Suprapubic skin (tissue), 4 donors: ENCODE data around the gene NDUFAF2. TPM values are rescaled to one million over a fixed set of nuclear protein-coding genes. Genes with fewer than 3 reads are reported as not detected.
"Not testable (repeated sequence)": the region's sequence is repeated elsewhere in the genome, so short reads cannot be mapped to it uniquely, and the experiment has no call there.

Source experiments
- DNase-seq, 2 donors: peaks; one replicate each; pipeline ENCODE4 v3.0.0-alpha.2; 2019; ENCODE audit warnings: low spot score in 2 of 2
- H3K27ac ChIP-seq: fragments of 200-600 bp; sonication (generic); one replicate; pipeline ENCODE4 v1.5.1; 2019
- H3K27me3 ChIP-seq: fragments of 200-600 bp; sonication (generic); one replicate; pipeline ENCODE4 v1.5.1; 2019
- H3K36me3 ChIP-seq: fragments of 200-600 bp; sonication (generic); one replicate; pipeline ENCODE4 v1.5.1; 2019
- H3K4me1 ChIP-seq: fragments of 200-600 bp; sonication (generic); one replicate; pipeline ENCODE4 v1.5.1; 2019
- H3K4me3 ChIP-seq: fragments of 200-600 bp; sonication (generic); one replicate; pipeline ENCODE4 v1.5.1; 2019; ENCODE audit warnings: mild to moderate bottlenecking
- H3K9me3 ChIP-seq: fragments of 200-600 bp; sonication (generic); one replicate; pipeline ENCODE4 v1.5.1; 2019
- CTCF ChIP-seq, 2 donors: fragments of 200-600 bp in 1 of 2; fragments of 450-650 bp in 1 of 2; sonication (generic) in 1 of 2; IDR thresholded peaks; one replicate each; pipeline ENCODE4 v1.5.1; 2016 to 2019; ENCODE audit warnings: antibody characterized with exemption in 2 of 2, mild to moderate bottlenecking in 1 of 2, moderate library complexity in 1 of 2
- EP300 ChIP-seq: sonication (generic); formaldehyde crosslinking; IDR thresholded peaks from one replicate; pipeline ENCODE4 v1.6.1; 2017; ENCODE audit warnings: antibody characterized with exemption
- POLR2A ChIP-seq, 2 donors: fragments of 450-650 bp; IDR thresholded peaks; one replicate each; pipeline ENCODE4 v1.6.1; 2017; ENCODE audit warnings: antibody characterized with exemption in 2 of 2, mild to moderate bottlenecking in 2 of 2, moderate library complexity in 2 of 2
- POLR2AphosphoS5 ChIP-seq, 3 donors: sonication (generic); formaldehyde crosslinking; IDR thresholded peaks; one replicate each; pipeline ENCODE4 v1.6.1; 2017; ENCODE audit warnings: antibody characterized with exemption in 3 of 3
- WGBS: methylation state at CpG from one replicate; pipeline ENCODE4 v1.1.5; 2018; 5-methylcytosine and 5-hydroxymethylcytosine counted together
- total RNA-seq, 4 donors: library from RNA; depleted of rRNA; stranded (reverse); fragments of >200 nt; gene quantifications; one replicate each; pipeline ENCODE4 v1.1.0, GENCODE V29; 2016

The NDUFAF2 gene
- total RNA-seq, 4 donors from 2014 or later, result 15.6 to 20.4 (median 17.5) TPM

- H3K27ac ChIP-seq, result no peak overlapping the region
- TF ChIP-seq CTCF (IDR thresholded peaks at IDR 0.05), result no peak
- TF ChIP-seq POLR2AphosphoS5 (IDR thresholded peaks at IDR 0.05), result no peak
- TF ChIP-seq POLR2A (IDR thresholded peaks at IDR 0.05), result no peak
- no peak for TF ChIP-seq EP300
- H3K36me3 ChIP-seq, result no peaks in the 10 kb centered on the region
- H3K27me3 ChIP-seq, result no peaks in the 10 kb centered on the region
- DNase-seq, result no peak
- no peak overlapping the region for H3K4me3 ChIP-seq
- H3K4me1 ChIP-seq, result no peaks in the 10 kb centered on the region
- no peaks in the 10 kb centered on the region for H3K9me3 ChIP-seq
- 72% methylated on average over 2 of the region's 2 CpGs for WGBS
Measured at GRCh38 chr5:61026004-61026403, 81.0 kb downstream of the NDUFAF2 start.

DNA sequence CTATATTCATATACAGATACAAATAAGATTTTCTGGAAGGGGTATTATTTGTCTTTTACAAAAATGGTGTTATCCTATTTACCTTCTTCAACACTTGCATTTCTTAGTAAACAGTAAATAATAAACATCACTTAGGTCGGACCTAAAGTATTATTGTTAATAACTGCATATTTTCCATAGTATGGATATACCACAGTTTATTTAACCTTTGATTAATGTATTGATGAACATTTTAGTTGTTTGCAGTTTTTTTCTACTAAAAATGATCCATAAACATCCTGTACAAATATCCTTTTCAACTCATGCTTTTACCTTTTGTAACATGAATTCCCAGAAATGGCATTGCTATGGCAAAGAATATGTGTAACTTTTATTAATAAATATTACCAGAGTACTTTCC is 83.4 kb downstream of the NDUFAF2 start:
- Histone ChIP-seq H3K36me3 (no peaks in the 10 kb centered on the region), H3K27ac (no peak overlapping the region), H3K27me3 (no peaks in the 10 kb centered on the region), H3K9me3 (no peaks in the 10 kb centered on the region), H3K4me3 (no peak overlapping the region), H3K4me1 (no peaks in the 10 kb centered on the region)
- 88% methylated on average over 1 of the region's 1 CpG for WGBS
- no peak for TF ChIP-seq EP300
- TF ChIP-seq POLR2A (IDR thresholded peaks at IDR 0.05), result no peak
- TF ChIP-seq CTCF (IDR thresholded peaks at IDR 0.05), result no peak
- TF ChIP-seq POLR2AphosphoS5 (IDR thresholded peaks at IDR 0.05), result no peak
- DNase-seq, result no peak

GRCh38 chr5:61029456-61030162 is 84.6 kb downstream of the NDUFAF2 start:
- Histone ChIP-seq H3K9me3 (no peaks in the 10 kb centered on the region), H3K4me1 (no peaks in the 10 kb centered on the region), H3K27ac (no peak overlapping the region), H3K4me3 (no peak overlapping the region), H3K36me3 (no peaks in the 10 kb centered on the region), H3K27me3 (no peaks in the 10 kb centered on the region)
- WGBS, result 82% methylated on average over 6 of the region's 6 CpGs
- no peak for DNase-seq
- TF ChIP-seq CTCF (IDR thresholded peaks at IDR 0.05) (no peak), EP300 (no peak), POLR2A (IDR thresholded peaks at IDR 0.05) (no peak), POLR2AphosphoS5 (IDR thresholded peaks at IDR 0.05) (no peak)

- H3K27me3 ChIP-seq, result no peaks in the 10 kb centered on the region
- H3K27ac ChIP-seq, result no peak overlapping the region
- DNase-seq, result no peak
- no peak for TF ChIP-seq POLR2A (IDR thresholded peaks at IDR 0.05)
- TF ChIP-seq POLR2AphosphoS5 (IDR thresholded peaks at IDR 0.05), result no peak
- TF ChIP-seq CTCF (IDR thresholded peaks at IDR 0.05), result no peak
- TF ChIP-seq EP300, result no peak
- no peaks in the 10 kb centered on the region for H3K36me3 ChIP-seq
- no peaks in the 10 kb centered on the region for H3K9me3 ChIP-seq
- no peak overlapping the region for H3K4me3 ChIP-seq
- H3K4me1 ChIP-seq, result no peaks in the 10 kb centered on the region
Measured at GRCh38 chr5:61030163-61030482, 85.1 kb downstream of the NDUFAF2 start.

- H3K4me1 ChIP-seq, DNase-seq, H3K9me3 ChIP-seq, H3K36me3 ChIP-seq, H3K27ac ChIP-seq, H3K4me3 ChIP-seq, H3K27me3 ChIP-seq: not testable (repeated sequence)
- 86% methylated on average over 1 of the region's 1 CpG for WGBS
Measured at GRCh38 chr5:61031301-61031700, 86.3 kb downstream of the NDUFAF2 start.

- TF ChIP-seq POLR2AphosphoS5 (IDR thresholded peaks at IDR 0.05), result no peak
- no peak for TF ChIP-seq POLR2A (IDR thresholded peaks at IDR 0.05)
- no peak for TF ChIP-seq CTCF (IDR thresholded peaks at IDR 0.05)
- TF ChIP-seq EP300, result no peak
- H3K4me3 ChIP-seq, result no peak overlapping the region
- no peak for DNase-seq
- H3K27ac ChIP-seq, result no peak overlapping the region
- no peaks in the 10 kb centered on the region for H3K27me3 ChIP-seq
- H3K36me3 ChIP-seq, result no peaks in the 10 kb centered on the region
- no peaks in the 10 kb centered on the region for H3K4me1 ChIP-seq
- H3K9me3 ChIP-seq, result no peaks in the 10 kb centered on the region
Measured at GRCh38 chr5:61044545-61044944, 99.5 kb downstream of the NDUFAF2 start.
